ENCODE measurements around the gene FAM167B.

The FAM167B gene

GRCh38 chr1:32246888-32247273, at the start of gene FAM167B:
TSS of gene FAM167B (plus strand) at chr1:32247222. CDS start at chr1:32247422, 200 bp downstream.
- no peak for DNase-seq

- DNase-seq: no peak
These were observed 49.2 kb upstream of the FAM167B start for GRCh38 chr1:32197837-32198236.

DNA sequence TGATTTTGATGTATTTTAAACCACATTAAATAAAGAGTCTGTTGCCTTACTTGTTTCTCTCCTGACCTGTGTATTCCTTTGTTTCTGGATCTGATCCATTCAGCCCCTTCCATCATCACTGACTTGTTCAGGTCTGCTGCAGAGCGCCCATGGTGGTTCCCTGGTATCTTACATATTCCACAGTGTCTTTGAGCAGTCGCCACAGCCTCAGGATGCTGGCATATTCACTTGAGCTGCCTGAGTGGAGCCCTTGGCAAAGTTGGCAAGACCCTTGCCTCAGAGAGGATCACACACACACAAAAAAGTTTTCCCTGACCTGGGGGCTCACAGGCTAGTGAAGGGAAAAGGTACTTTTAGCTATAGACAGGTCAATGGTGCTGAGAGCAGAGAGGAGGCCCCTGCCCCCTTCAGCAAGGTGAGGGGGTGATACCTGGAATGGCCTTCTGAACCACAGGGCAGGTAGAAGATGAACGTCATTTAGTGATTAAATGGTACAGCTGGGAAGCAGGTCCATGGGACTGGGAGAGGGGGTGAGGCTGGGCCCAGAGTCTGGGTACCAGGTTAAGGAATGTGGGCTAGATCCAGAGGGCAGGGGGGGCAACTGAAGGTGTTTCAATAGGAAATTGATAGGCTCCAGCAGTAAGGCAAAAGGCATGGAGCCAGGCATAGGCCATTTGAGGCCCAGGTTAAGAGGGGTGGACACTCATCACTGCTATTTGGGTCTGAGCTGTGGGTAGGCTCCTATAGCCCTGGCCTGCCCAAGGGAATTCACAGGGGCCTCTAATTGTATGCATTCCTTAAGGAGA, 48.6 kb upstream of the FAM167B start:
- no peak for DNase-seq

DNA sequence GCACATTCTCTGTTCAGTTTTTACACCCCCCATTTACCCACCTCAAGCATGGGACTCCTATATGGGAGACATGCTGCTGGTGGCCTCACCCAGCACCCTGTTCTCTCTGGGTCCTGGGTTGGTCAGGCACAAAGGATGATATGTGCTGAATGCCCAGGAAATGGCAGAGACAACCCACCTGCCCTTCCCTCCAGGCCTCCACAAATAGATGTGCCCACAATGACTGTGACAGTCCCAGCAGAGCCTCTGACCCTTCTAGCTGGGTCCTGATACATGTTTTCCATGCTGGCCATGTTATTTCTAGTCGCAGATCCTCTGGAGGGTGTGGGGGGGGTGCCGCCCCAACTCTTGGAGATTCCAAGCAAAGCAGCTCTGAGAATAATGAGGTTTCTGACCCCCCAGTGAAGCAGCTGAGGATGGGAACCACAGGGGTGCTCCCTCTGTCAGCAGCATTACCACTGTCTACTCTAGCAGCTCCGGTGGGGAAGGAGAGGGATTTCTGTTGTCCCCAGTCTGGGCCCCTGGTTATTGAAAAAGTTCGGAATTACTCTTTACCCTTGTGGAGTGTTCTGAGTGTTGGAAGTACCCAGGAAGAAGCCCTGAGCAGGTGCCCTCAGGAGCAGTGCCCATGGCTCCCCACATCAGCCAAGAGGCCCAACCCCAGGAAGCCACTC, 47.8 kb upstream of the FAM167B start:
- no peak for DNase-seq

- peak; percentile 56 for DNase-seq
These were observed 47.3 kb upstream of the FAM167B start for GRCh38 chr1:32199717-32200072.

GRCh38 chr1:32200226-32201010, 46.6 kb upstream of the FAM167B start, which contains the start of gene CCDC28B:
TSS of gene CCDC28B (plus strand) at chr1:32200595. CDS start at chr1:32201936, 1,341 bp downstream.
- DNase-seq: peak; percentile 70

DNA sequence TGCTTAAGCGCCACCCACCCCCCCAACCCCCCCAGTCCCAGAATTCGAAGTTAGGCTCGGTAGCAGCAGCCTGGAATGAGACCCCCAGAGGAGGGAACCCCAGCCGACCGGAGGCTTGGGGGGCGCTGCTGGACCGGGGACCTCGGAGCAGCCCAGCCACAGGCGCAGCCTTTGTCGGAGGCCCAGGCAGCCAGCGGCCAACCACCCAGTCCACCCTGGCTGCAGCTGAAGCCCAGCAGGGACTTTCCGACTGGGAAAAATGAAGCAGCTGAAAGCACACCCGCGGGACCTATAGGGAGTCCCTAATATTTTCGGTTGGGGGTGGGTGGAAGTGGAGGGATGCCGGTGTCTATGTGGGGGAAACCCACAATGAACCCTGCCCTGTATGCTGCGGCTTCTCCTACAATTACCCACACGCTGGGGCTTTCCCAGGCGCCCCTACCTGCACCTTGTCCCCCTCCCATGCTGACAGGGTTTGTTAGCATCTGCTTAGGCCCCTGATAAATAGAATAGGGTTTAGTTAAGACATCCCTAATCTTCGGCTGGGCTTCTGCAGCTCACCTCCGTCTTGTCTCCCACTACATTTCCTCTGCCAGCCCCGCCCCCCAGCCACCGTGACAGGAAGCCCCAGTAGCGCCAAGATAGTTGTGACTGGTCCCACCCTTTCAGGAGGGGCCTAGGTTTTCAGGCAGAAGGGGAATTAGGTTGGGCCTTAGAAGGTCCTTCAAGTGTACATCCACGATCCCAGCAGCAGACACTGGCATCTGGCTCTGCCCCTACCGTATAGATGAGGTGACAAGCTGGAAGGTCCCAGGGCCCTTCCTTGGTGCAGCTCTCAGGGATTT, 45.8 kb upstream of the FAM167B start:
- no peak for DNase-seq

DNA sequence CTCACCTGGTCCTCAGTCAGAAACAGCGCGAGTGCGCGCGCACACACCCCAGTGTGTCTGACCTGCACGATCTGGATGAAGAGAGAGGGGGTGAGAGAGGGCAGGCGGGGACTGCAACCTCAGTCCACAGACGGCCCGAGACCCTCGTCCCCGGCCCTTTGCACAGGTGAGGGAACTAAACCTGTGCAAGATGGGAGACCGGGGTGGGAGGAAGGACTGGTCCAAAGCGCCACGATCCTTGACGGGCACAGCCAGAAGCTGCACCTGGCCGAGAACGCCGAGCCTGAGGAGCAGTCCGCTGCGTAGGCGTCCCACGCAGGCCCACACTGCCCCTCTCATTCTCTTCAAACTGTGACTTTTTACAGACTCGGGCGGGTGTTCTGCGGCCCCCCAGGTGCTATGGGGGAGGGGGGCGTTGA, 42.1 kb upstream of the FAM167B start:
- DNase-seq: no peak

GRCh38 chr1:32205401-32206370, 41.3 kb upstream of the FAM167B start, which contains the start of gene IQCC:
TSS of gene IQCC (plus strand) at chr1:32205671. CDS start at chr1:32205682, 11 bp downstream.
- peak; percentile 91 for DNase-seq

GRCh38 chr1:32208469-32208868, 38.6 kb upstream of the FAM167B start:
- DNase-seq: no peak

- peak; percentile 97 for DNase-seq
These were observed 38.1 kb upstream of the FAM167B start, which contains the start of gene DCDC2B for GRCh38 chr1:32208891-32209328. TSS of gene DCDC2B (plus strand) at chr1:32209089. CDS start at chr1:32209094, 5 bp downstream.

DNA sequence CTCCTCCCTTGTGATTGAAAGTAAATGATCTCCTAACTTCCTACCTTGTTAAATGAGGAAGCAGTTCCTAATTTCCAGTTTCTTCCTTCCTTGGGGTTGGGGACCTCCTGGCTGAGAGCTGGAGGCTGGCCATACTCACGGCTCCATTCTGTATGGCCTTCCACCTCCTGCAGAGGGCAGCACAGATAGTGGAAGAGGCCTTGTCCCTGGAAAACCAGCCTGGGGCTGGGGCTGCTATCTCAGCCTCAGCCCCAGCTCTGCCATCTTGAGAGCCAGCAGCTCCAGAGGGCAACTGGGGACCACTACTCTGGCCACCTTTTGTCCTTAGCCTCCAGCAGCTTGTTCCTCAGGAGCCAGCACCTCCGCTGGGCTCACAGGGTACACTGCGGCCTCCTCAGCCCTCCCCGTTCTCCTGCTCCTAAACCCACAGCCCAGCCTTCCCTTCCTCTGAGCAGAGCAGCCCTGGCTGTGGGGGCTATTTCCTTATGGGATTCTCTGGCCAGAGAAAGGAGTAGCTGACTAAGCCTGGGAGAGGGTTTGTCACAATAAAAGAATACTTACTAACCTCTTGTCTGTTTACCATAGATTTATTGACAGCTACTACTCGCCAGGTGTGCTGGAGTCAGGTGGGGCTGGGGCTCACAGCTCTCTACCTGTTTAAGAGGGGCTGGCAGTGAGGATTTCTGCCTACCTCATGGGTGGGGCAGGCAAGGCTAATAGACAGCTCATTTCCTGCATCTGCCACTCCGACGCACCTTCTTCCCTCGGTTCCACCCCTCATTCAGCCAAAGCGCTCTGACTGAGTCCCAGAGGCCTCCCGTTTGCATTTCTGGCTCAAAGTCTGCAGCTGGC, 31.2 kb upstream of the FAM167B start:
- DNase-seq: peak; percentile 36

- DNase-seq: no peak
These were observed 30.5 kb upstream of the FAM167B start for GRCh38 chr1:32216566-32216965.

DNA sequence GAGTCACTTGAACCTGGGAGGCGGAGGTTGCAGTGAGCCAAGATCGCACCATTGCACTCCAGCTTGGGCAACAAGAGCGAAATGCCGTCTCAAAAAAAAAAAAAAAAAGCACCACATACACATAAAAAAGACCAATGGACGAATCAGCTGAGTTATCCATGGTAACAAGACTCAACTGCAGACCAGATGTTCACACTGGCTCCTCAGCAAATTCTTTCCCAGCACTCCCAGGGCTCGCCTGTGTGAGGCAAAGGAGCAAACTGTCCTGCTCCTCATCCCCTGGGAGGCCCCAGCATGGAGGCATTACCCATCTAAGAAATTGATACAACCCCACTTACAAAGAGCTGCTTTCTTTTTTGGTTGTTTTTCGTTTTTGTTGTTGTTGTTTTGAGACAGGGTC, 28.0 kb upstream of the FAM167B start:
- no peak for DNase-seq

- no peak for DNase-seq
These were observed 26.1 kb upstream of the FAM167B start for GRCh38 chr1:32220746-32221580.

DNA sequence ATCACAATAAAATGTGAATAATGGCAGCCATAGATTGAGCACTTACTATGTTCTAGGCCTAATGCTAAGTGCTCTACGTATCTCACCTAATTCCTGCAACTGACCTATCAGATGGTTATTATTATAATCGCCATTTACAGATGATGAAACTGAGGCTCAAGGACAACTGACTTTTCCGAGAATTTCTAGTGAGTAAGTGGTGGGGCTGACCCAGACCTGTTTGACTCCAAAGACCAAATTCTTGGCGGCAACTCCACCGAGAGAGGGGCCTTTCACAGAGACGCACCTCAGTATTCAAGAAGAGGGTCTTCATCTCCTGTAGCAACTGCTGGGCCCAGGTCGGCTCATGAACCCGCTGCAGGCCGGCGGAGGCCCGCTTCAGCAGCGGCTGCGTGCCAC, 25.4 kb upstream of the FAM167B start:
- DNase-seq: no peak

- peak; percentile 87 for DNase-seq
These were observed 24.9 kb upstream of the FAM167B start, which contains the start of the genes EIF3I and TMEM234 for GRCh38 chr1:32221980-32222755. TSS of gene EIF3I (plus strand) at chr1:32222407. CDS start at chr1:32222442, 35 bp downstream. TSS of gene TMEM234 (minus strand) at chr1:32222353. CDS start at chr1:32222322, 31 bp downstream.

DNA sequence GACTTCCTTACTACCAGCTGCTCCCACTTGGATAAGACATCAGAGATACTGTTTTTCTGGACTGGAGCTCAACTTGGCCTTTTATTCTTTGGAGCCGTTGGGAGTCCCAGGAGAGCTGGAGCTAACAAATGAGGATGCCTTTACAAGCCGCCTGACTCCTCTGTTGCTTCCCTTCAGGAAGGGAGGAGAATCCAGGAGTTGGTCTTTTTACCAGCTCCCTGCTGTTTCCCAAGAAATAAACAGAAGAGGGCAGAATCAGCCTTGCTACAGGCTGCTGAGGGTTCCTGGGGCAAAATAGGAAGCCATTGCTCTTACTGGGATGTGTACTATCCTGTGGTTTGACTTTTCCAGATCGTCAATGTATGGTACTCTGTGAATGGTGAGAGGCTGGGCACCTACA, 23.3 kb upstream of the FAM167B start:
- DNase-seq: no peak
